Esophagus squamous epithelium (tissue), 5 donors: ENCODE data around the gene MEI1. TPM values are rescaled to one million over a fixed set of nuclear protein-coding genes. Genes with fewer than 3 reads are reported as not detected.

ENCODE experiments used
- DNase-seq: peaks from one replicate; lab custom pipeline; 2025; lab: John Stamatoyannopoulos, UW
- H3K27ac ChIP-seq, 4 donors: fragments of 200-600 bp; sonication (generic); one replicate each; pipeline ENCODE4 v1.5.1; 2016 to 2019; ENCODE audit warnings: mild to moderate bottlenecking in 1 of 4
- H3K27me3 ChIP-seq, 4 donors: fragments of 200-600 bp; sonication (generic); 1 replicate in 3 of 4; 2 replicates in 1 of 4; pipeline versions ENCODE4 v1.5.1 to v1.6.0; 2017 to 2021; ENCODE audit warnings: antibody characterized with exemption in 1 of 4
- H3K36me3 ChIP-seq, 3 donors: fragments of 200-600 bp; sonication (generic); one replicate each; pipeline ENCODE4 v1.5.1; 2016 to 2019
- H3K4me1 ChIP-seq, 3 donors: fragments of 200-600 bp; sonication (generic); one replicate each; pipeline ENCODE4 v1.5.1; 2017 to 2019
- H3K4me3 ChIP-seq, 4 donors: fragments of 200-600 bp; sonication (generic); 1 replicate in 3 of 4; 2 replicates in 1 of 4; pipeline ENCODE4 v1.5.1; 2016 to 2019; ENCODE audit warnings: mild to moderate bottlenecking in 2 of 4, moderate library complexity in 1 of 4
- H3K9me3 ChIP-seq, 3 donors: fragments of 200-600 bp; sonication (generic); one replicate each; pipeline ENCODE4 v1.5.1; 2016 to 2019
- CTCF ChIP-seq, 6 experiments: fragments of 450-650 bp in 4 of 6; fragments of 200-600 bp in 2 of 6; sonication (generic) in 2 of 6; IDR thresholded peaks; one replicate each; pipeline ENCODE4 v1.5.1; 2016 to 2019; ENCODE audit warnings: antibody characterized with exemption in 6 of 6, mild to moderate bottlenecking in 4 of 6, moderate library complexity in 4 of 6
- POLR2A ChIP-seq, 4 donors: fragments of 450-650 bp; IDR thresholded peaks; one replicate each; pipeline ENCODE4 v1.6.1; 2017; ENCODE audit warnings: antibody characterized with exemption in 4 of 4, mild to moderate bottlenecking in 4 of 4, moderate library complexity in 3 of 4
- WGBS, 2 donors: methylation state at CpG; one replicate each; pipeline ENCODE4 v1.1.5; 2018; 5-methylcytosine and 5-hydroxymethylcytosine counted together
- intact Hi-C: fragments of 100-400 bp; cut with DNase I; formaldehyde crosslinking; loops from one replicate; pipeline ENCODE4 v1.15.0; 2022
- total RNA-seq, 4 donors: library from RNA; depleted of rRNA; stranded (reverse); fragments of >200 nt; gene quantifications; one replicate each; pipeline ENCODE4 v1.1.0, GENCODE V29; 2016
- donor health status: DM: yes; HTN: yes; CAD: no.

The MEI1 gene
- total RNA-seq, 4 donors from 2014 or later = 0.09 to 1.3 (median 0.52) TPM

- no peaks in the 10 kb centered on the region for H3K36me3 ChIP-seq
- no peak for TF ChIP-seq CTCF (IDR thresholded peaks at IDR 0.05)
- no peak for TF ChIP-seq POLR2A (IDR thresholded peaks at IDR 0.05)
- WGBS, 2 donors = 82 to 84% methylated on average over 3 of the region's 3 CpGs
- no peaks in the 10 kb centered on the region for H3K9me3 ChIP-seq
- no peak for DNase-seq
- H3K27me3 ChIP-seq = no peaks in the 10 kb centered on the region
- H3K27ac ChIP-seq = no peak overlapping the region
- no peaks in the 10 kb centered on the region for H3K4me1 ChIP-seq
- intact Hi-C loops = no loop called here
- H3K4me3 ChIP-seq = no peak overlapping the region
Measured at GRCh38 chr22:41739576-41739975, 40.3 kb downstream of the MEI1 start.

- Histone ChIP-seq H3K27ac (no peak overlapping the region), H3K9me3 (no peaks in the 10 kb centered on the region), H3K4me1 (no peaks in the 10 kb centered on the region), H3K4me3 (no peak overlapping the region), H3K27me3 (peaks cover 0 to 14% (median 0%) of the 10 kb centered on the region in 4 donors), H3K36me3 (no peaks in the 10 kb centered on the region)
- intact Hi-C loops = no loop called here
- DNase-seq = no peak
- 59 to 61% methylated on average over 5 to 6 of the region's 6 CpGs for WGBS, 2 donors
- TF ChIP-seq POLR2A (IDR thresholded peaks at IDR 0.05) (no peak), CTCF (IDR thresholded peaks at IDR 0.05) (no peak)
Measured at GRCh38 chr22:41742918-41743317, 43.6 kb downstream of the MEI1 start.

- no peak overlapping the region for H3K4me3 ChIP-seq
- H3K36me3 ChIP-seq = no peaks in the 10 kb centered on the region
- H3K27ac ChIP-seq = no peak overlapping the region
- H3K4me1 ChIP-seq = no peaks in the 10 kb centered on the region
- 34 to 36% methylated on average over 2 to 3 of the region's 3 CpGs for WGBS, 2 donors
- peaks cover 0 to 19% (median 0%) of the 10 kb centered on the region in 4 donors for H3K27me3 ChIP-seq
- H3K9me3 ChIP-seq = no peaks in the 10 kb centered on the region
- TF ChIP-seq POLR2A (IDR thresholded peaks at IDR 0.05) (no peak), CTCF (IDR thresholded peaks at IDR 0.05) (no peak)
- intact Hi-C loops = no loop called here
- no peak for DNase-seq
Measured at GRCh38 chr22:41745968-41746367, 46.7 kb downstream of the MEI1 start.

- H3K9me3 ChIP-seq = no peaks in the 10 kb centered on the region
- intact Hi-C loops = no loop called here
- TF ChIP-seq POLR2A (IDR thresholded peaks at IDR 0.05) = no peak
- peak; percentile 33 to 80 (median 64) for TF ChIP-seq CTCF (IDR thresholded peaks at IDR 0.05)
- H3K4me1 ChIP-seq = no peaks in the 10 kb centered on the region
- peak overlapping the region in 1 of 4 donors; percentile 3 for H3K27ac ChIP-seq
- no peak for DNase-seq
- H3K4me3 ChIP-seq = no peak overlapping the region
- no peaks in the 10 kb centered on the region for H3K36me3 ChIP-seq
- peaks cover 0 to 21% (median 0%) of the 10 kb centered on the region in 4 donors for H3K27me3 ChIP-seq
- 0 to 2% methylated on average over 3 of the region's 3 CpGs for WGBS, 2 donors
Measured at GRCh38 chr22:41746567-41747400, 47.5 kb downstream of the MEI1 start.
